Measurements from ENCODE around the gene OR8B8. TPM values are rescaled to one million over a fixed set of nuclear protein-coding genes. Genes with fewer than 3 reads are reported as not detected.

OR8B8 gene
- total RNA-seq, 1 experiment from 2014 or later: not detected

DNA sequence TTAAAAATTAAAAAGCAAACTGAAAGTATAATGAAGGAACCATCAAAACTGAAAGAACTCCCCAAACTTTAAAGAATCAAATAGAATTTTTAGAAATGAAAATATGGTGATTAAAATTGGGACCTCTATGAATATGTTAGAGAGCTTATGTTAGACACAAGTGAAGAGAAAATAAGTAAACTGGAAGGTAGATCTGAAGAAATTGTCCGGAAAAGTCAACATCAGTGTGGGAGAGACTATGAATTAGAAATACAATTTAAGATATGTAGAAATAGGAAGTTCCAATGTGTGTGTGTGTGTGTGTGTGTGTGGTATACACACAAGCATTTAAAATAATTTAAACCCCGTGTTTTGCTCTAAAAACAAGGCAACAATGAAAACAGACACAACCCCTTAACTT is 15.9 kb downstream of the OR8B8 start:
- peaks cover 27% of the 10 kb centered on the region; the same call in 1 of the 2 replicates for H3K27me3 ChIP-seq (ENCODE audit: insufficient read depth, low read length)
- POLR2A ChIA-PET: no interaction called here
- RAD21 ChIA-PET (ENCODE audit: low non-redundant PET in 1 of 2, low total read pairs in 2 of 2, uncharacterized antibody in 2 of 2, unreplicated experiment in 2 of 2): no interaction called here

More for the DNA sequence above, 15.9 kb downstream of the OR8B8 start:
- ATAC-seq (no peak), DNase-seq (ENCODE audit: low read depth, low spot score) (no peak)
- Histone ChIP-seq H3K9ac (ENCODE audit: low read length) (no peak overlapping the region), H4K20me1 (ENCODE audit: insufficient read depth) (no peaks in the 10 kb centered on the region), H3K4me3 (replicated peaks in 1 of 2; ENCODE audit: low read depth in 1 of 2, low read length in 2 of 2) (no peak overlapping the region), H3K9me2 (ENCODE audit: insufficient read depth) (no peaks in the 10 kb centered on the region), H3K79me2 (ENCODE audit: insufficient read depth, low read length) (no peaks in the 10 kb centered on the region), H3K36me3 (ENCODE audit: control insufficient read depth in 1 of 2, insufficient read depth in 2 of 2, low read length in 2 of 2) (no peaks in the 10 kb centered on the region), H3K4me2 (ENCODE audit: low read length) (no peak overlapping the region), H2AFZ (ENCODE audit: low read depth, low read length, poor library complexity, severe bottlenecking) (no peak overlapping the region), H3K27ac (ENCODE audit: low read depth, low read length) (no peak overlapping the region), H3K4me1 (ENCODE audit: control insufficient read depth in 1 of 2, insufficient read depth in 2 of 2, low read length in 2 of 2) (no peaks in the 10 kb centered on the region), H3K9me3 (ENCODE audit: control insufficient read depth in 1 of 2, insufficient read depth in 1 of 2, low read depth in 1 of 2, low read length in 2 of 2) (no peaks in the 10 kb centered on the region)
- CTCF ChIA-PET: interaction anchor here (1.2 kb wide), 1 partner anchor 13 kb away, joined by 3 read pairs; no protein-coding TSS in a partner anchor
- BruUV-seq (replicated peaks): no TSS peak
- no peak for TF ChIP-seq SIN3A (IDR thresholded peaks at IDR 0.05; ENCODE audit: low read depth)
- no peak for TF ChIP-seq RAD21 (IDR thresholded peaks at IDR 0.05; ENCODE audit: low read depth)
- TF ChIP-seq, protein P1, sequence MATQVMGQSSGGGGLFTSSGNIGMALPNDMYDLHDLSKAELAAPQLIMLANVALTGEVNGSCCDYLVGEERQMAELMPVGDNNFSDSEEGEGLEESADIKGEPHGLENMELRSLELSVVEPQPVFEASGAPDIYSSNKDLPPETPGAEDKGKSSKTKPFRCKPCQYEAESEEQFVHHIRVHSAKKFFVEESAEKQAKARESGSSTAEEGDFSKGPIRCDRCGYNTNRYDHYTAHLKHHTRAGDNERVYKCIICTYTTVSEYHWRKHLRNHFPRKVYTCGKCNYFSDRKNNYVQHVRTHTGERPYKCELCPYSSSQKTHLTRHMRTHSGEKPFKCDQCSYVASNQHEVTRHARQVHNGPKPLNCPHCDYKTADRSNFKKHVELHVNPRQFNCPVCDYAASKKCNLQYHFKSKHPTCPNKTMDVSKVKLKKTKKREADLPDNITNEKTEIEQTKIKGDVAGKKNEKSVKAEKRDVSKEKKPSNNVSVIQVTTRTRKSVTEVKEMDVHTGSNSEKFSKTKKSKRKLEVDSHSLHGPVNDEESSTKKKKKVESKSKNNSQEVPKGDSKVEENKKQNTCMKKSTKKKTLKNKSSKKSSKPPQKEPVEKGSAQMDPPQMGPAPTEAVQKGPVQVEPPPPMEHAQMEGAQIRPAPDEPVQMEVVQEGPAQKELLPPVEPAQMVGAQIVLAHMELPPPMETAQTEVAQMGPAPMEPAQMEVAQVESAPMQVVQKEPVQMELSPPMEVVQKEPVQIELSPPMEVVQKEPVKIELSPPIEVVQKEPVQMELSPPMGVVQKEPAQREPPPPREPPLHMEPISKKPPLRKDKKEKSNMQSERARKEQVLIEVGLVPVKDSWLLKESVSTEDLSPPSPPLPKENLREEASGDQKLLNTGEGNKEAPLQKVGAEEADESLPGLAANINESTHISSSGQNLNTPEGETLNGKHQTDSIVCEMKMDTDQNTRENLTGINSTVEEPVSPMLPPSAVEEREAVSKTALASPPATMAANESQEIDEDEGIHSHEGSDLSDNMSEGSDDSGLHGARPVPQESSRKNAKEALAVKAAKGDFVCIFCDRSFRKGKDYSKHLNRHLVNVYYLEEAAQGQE (IDR thresholded peaks at IDR 0.05; ENCODE audit: low read depth): no peak
- TF ChIP-seq POLR2A (IDR thresholded peaks at IDR 0.05; ENCODE audit: borderline replicate concordance, extremely low read depth, insufficient read depth, insufficient read length): no peak
- no peak for TF ChIP-seq ZFX (IDR thresholded peaks at IDR 0.05)
- TF ChIP-seq, protein P2, sequence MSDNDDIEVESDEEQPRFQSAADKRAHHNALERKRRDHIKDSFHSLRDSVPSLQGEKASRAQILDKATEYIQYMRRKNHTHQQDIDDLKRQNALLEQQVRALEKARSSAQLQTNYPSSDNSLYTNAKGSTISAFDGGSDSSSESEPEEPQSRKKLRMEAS (IDR thresholded peaks at IDR 0.05): no peak
- TF ChIP-seq, protein P3, sequence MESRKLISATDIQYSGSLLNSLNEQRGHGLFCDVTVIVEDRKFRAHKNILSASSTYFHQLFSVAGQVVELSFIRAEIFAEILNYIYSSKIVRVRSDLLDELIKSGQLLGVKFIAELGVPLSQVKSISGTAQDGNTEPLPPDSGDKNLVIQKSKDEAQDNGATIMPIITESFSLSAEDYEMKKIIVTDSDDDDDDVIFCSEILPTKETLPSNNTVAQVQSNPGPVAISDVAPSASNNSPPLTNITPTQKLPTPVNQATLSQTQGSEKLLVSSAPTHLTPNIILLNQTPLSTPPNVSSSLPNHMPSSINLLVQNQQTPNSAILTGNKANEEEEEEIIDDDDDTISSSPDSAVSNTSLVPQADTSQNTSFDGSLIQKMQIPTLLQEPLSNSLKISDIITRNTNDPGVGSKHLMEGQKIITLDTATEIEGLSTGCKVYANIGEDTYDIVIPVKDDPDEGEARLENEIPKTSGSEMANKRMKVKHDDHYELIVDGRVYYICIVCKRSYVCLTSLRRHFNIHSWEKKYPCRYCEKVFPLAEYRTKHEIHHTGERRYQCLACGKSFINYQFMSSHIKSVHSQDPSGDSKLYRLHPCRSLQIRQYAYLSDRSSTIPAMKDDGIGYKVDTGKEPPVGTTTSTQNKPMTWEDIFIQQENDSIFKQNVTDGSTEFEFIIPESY (IDR thresholded peaks at IDR 0.05; ENCODE audit: extremely low read depth, insufficient replicate concordance, low read length): no peak
- intact Hi-C loops (cut with micrococcal nuclease): no loop called here

Measured in HCT116 (cell line).